ENCODE measurements around the gene TXNRD2. TPM values are rescaled to one million over a fixed set of nuclear protein-coding genes. Genes with fewer than 3 reads are reported as not detected.

Gene TXNRD2
- total RNA-seq, 1 experiment from 2014 or later: 19.7 TPM

GRCh38 chr22:19843107-19843856 is 98.3 kb downstream of the TXNRD2 start:
- POLR2A ChIA-PET: no interaction called here
- DNase-seq (ENCODE audit: low read depth, low spot score): no peak

GRCh38 chr22:19842393-19843106 is 99.1 kb downstream of the TXNRD2 start:
- Histone ChIP-seq H3K9me3 (ENCODE audit: control insufficient read depth in 1 of 2, insufficient read depth in 1 of 2, low read depth in 1 of 2, low read length in 2 of 2) (peaks cover 0 to 4% of the 10 kb centered on the region in 2 experiments; a peak in 1 of 4 replicates), H3K4me1 (ENCODE audit: control insufficient read depth in 1 of 2, insufficient read depth in 2 of 2, low read length in 2 of 2) (peaks cover under 1 to 5% of the 10 kb centered on the region in 2 experiments; a peak in 2 of 4 replicates), H2AFZ (ENCODE audit: low read depth, low read length, poor library complexity, severe bottlenecking) (no peak overlapping the region), H3K9me2 (ENCODE audit: insufficient read depth) (no peaks in the 10 kb centered on the region), H3K27ac (ENCODE audit: low read depth, low read length) (no peak overlapping the region), H3K36me3 (ENCODE audit: control insufficient read depth in 1 of 2, insufficient read depth in 2 of 2, low read length in 2 of 2) (0 out of 4 replicates have a peak, but pooled peaks cover 0 to 8% of the 10 kb centered on the region in 2 experiments), H3K27me3 (ENCODE audit: insufficient read depth, low read length) (no peaks in the 10 kb centered on the region), H3K79me2 (ENCODE audit: insufficient read depth, low read length) (peaks cover 5% of the 10 kb centered on the region; the same call in 1 of the 2 replicates), H3K9ac (ENCODE audit: low read length) (no peak overlapping the region), H4K20me1 (ENCODE audit: insufficient read depth) (no peaks in the 10 kb centered on the region), H3K4me2 (ENCODE audit: low read length) (no peak overlapping the region), H3K4me3 (replicated peaks in 1 of 2; ENCODE audit: low read depth in 1 of 2, low read length in 2 of 2) (no peak overlapping the region)
- TF ChIP-seq TCF7L2 (IDR thresholded peaks at IDR 0.05; ENCODE audit: borderline replicate concordance, extremely low read depth, insufficient read depth, insufficient read length) (no peak), POLR2A (IDR thresholded peaks at IDR 0.05; ENCODE audit: borderline replicate concordance, extremely low read depth, insufficient read depth, insufficient read length) (no peak), MAX (IDR thresholded peaks at IDR 0.05) (no peak), CBX3 (IDR thresholded peaks at IDR 0.05; ENCODE audit: low read depth) (no peak), POLR2AphosphoS5 (IDR thresholded peaks at IDR 0.05; ENCODE audit: low read depth, low read length) (no peak)
- RAD21 ChIA-PET (ENCODE audit: low non-redundant PET in 1 of 2, low total read pairs in 2 of 2, uncharacterized antibody in 2 of 2, unreplicated experiment in 2 of 2): no interaction called here
- ATAC-seq (no peak), DNase-seq (ENCODE audit: low read depth, low spot score) (no peak)
- CTCF ChIA-PET: no interaction called here
- no TSS peak for BruUV-seq (replicated peaks)
- intact Hi-C loops (cut with micrococcal nuclease): no loop called here
- POLR2A ChIA-PET: no interaction called here

More at GRCh38 chr22:19843107-19843856, 98.3 kb downstream of the TXNRD2 start:
- no peak for ATAC-seq
- intact Hi-C loops (cut with micrococcal nuclease): no loop called here
- no peak overlapping the region for H3K27ac ChIP-seq (ENCODE audit: low read depth, low read length)
- no peak overlapping the region for H3K4me3 ChIP-seq (replicated peaks in 1 of 2; ENCODE audit: low read depth in 1 of 2, low read length in 2 of 2)
- H3K9me2 ChIP-seq (ENCODE audit: insufficient read depth): no peaks in the 10 kb centered on the region
- H3K4me1 ChIP-seq (ENCODE audit: control insufficient read depth in 1 of 2, insufficient read depth in 2 of 2, low read length in 2 of 2): peaks cover 8 to 9% of the 10 kb centered on the region in 2 experiments
- H4K20me1 ChIP-seq (ENCODE audit: insufficient read depth): no peaks in the 10 kb centered on the region
- RAD21 ChIA-PET (ENCODE audit: low non-redundant PET in 1 of 2, low total read pairs in 2 of 2, uncharacterized antibody in 2 of 2, unreplicated experiment in 2 of 2): no interaction called here
- H3K27me3 ChIP-seq (ENCODE audit: insufficient read depth, low read length): no peaks in the 10 kb centered on the region
- TF ChIP-seq JUND (IDR thresholded peaks at IDR 0.05): no peak
- TF ChIP-seq SIN3A (IDR thresholded peaks at IDR 0.05; ENCODE audit: low read depth): no peak
- TF ChIP-seq EGR1 (IDR thresholded peaks at IDR 0.05; ENCODE audit: low read depth): no peak
- no peak for TF ChIP-seq ATF3 (IDR thresholded peaks at IDR 0.05)
- CTCF ChIA-PET: no interaction called here
- H3K4me2 ChIP-seq (ENCODE audit: low read length): no peak overlapping the region
- H3K9me3 ChIP-seq (ENCODE audit: control insufficient read depth in 1 of 2, insufficient read depth in 1 of 2, low read depth in 1 of 2, low read length in 2 of 2): peaks cover 0 to 4% of the 10 kb centered on the region in 2 experiments; a peak in 1 of 4 replicates
- H3K36me3 ChIP-seq (ENCODE audit: control insufficient read depth in 1 of 2, insufficient read depth in 2 of 2, low read length in 2 of 2): 0 out of 4 replicates have a peak, but pooled peaks cover 0 to 10% of the 10 kb centered on the region in 2 experiments
- H3K9ac ChIP-seq (ENCODE audit: low read length): no peak overlapping the region
- no TSS peak for BruUV-seq (replicated peaks)
- H2AFZ ChIP-seq (ENCODE audit: low read depth, low read length, poor library complexity, severe bottlenecking): no peak overlapping the region
- peaks cover 10% of the 10 kb centered on the region; the same call in 1 of the 2 replicates for H3K79me2 ChIP-seq (ENCODE audit: insufficient read depth, low read length)

Data from HCT116 (cell line).